Neural progenitor cell (in vitro differentiated cells): ENCODE measurements around the gene RPTOR. TPM values are rescaled to one million over a fixed set of nuclear protein-coding genes. Genes with fewer than 3 reads are reported as not detected.
A peak's percentile ranks its signal among the peaks of the same experiment; 100 is the strongest.

ENCODE experiments used
- DNase-seq: peaks from one replicate; pipeline ENCODE4 v3.0.0-alpha.2; 2016; ENCODE audit warnings: low spot score
- H2AFZ ChIP-seq: fragments of 200-600 bp; sonication (generic); replicated peaks from 2 replicates; pipeline ENCODE4 v1.6.1; 2016; ENCODE audit warnings: antibody characterized with exemption
- H3F3A ChIP-seq: fragments of 200-600 bp; sonication (generic); 2 replicates; pipeline ENCODE4 v1.6.1; 2016; ENCODE audit warnings: antibody characterized with exemption, low read depth
- H3K27ac ChIP-seq: fragments of 200-600 bp; sonication (generic); 2 replicates; pipeline ENCODE4 v1.5.1; 2016; ENCODE audit warnings: mild to moderate bottlenecking
- H3K27me3 ChIP-seq: fragments of 200-600 bp; sonication (generic); 2 replicates; pipeline ENCODE4 v1.6.1; 2016; ENCODE audit warnings: mild to moderate bottlenecking, moderate library complexity
- H3K36me3 ChIP-seq: fragments of 200-600 bp; sonication (generic); 2 replicates; pipeline ENCODE4 v1.5.1; 2016
- H3K4me1 ChIP-seq: fragments of 200-600 bp; sonication (generic); 2 replicates; pipeline ENCODE4 v1.6.1; 2016; ENCODE audit warnings: mixed run types
- H3K4me2 ChIP-seq: fragments of 200-600 bp; sonication (generic); 2 replicates; pipeline ENCODE4 v1.6.1; 2016
- H3K4me3 ChIP-seq: fragments of 200-600 bp; sonication (generic); 2 replicates; pipeline ENCODE4 v1.5.1; 2016
- H3K79me2 ChIP-seq: fragments of 200-600 bp; sonication (generic); 2 replicates; pipeline ENCODE4 v1.6.1; 2016; ENCODE audit warnings: low read depth
- H3K9ac ChIP-seq: fragments of 200-600 bp; sonication (generic); 2 replicates; pipeline ENCODE4 v1.6.1; 2016
- H3K9me3 ChIP-seq: fragments of 200-600 bp; sonication (generic); 2 replicates; pipeline ENCODE4 v1.5.1; 2016; ENCODE audit warnings: low read depth
- H4K20me1 ChIP-seq: fragments of 200-600 bp; sonication (generic); 2 replicates; pipeline ENCODE4 v1.6.1; 2016; ENCODE audit warnings: low read depth
- H3K27ac Mint-ChIP-seq: 3 replicates; pipeline ENCODE4 v1.8.0; 2021; ENCODE audit warnings: mixed read lengths
- H3K27me3 Mint-ChIP-seq: 2 replicates; pipeline ENCODE4 v1.8.0; 2022; ENCODE audit warnings: low read depth, mild to moderate bottlenecking, inconsistent platforms, moderate library complexity, mixed read lengths; ENCODE audit not compliant: insufficient read depth
- H3K36me3 Mint-ChIP-seq: 3 replicates; pipeline ENCODE4 v1.8.0; 2021; ENCODE audit warnings: mixed read lengths
- H3K4me1 Mint-ChIP-seq: 3 replicates; pipeline ENCODE4 v1.8.0; 2021; ENCODE audit warnings: mixed read lengths
- H3K4me3 Mint-ChIP-seq: 3 replicates; pipeline ENCODE4 v1.8.0; 2021; ENCODE audit warnings: mild to moderate bottlenecking, moderate library complexity, mixed read lengths
- H3K9me3 Mint-ChIP-seq: 3 replicates; pipeline ENCODE4 v1.8.0; 2020; ENCODE audit warnings: mixed read lengths
- EZH2 ChIP-seq: fragments of 200-600 bp; sonication (generic); IDR thresholded peaks from 2 replicates; pipeline ENCODE4 v1.6.1; 2017; ENCODE audit warnings: antibody characterized with exemption, mild to moderate bottlenecking, moderate library complexity
- EZH2phosphoT487 ChIP-seq: fragments of 200-600 bp; sonication (generic); IDR thresholded peaks from 2 replicates; pipeline ENCODE4 v1.6.1; 2017; ENCODE audit warnings: antibody characterized with exemption
- total RNA-seq: library from RNA; depleted of rRNA; stranded (reverse); fragments of >200 nt; gene quantifications from 2 replicates; pipeline ENCODE4 v1.2.3, GENCODE V29; 2015; ENCODE audit warnings: low replicate concordance
- TF ChIP-seq, protein P1 (sequence below): fragments of 200-600 bp; sonication (generic); IDR thresholded peaks from 2 replicates; pipeline ENCODE4 v1.5.1; 2017; ENCODE audit warnings: antibody characterized with exemption, mild to moderate bottlenecking

Gene RPTOR
- total RNA-seq, 1 donor from 2014 or later = 7.4 TPM

DNA sequence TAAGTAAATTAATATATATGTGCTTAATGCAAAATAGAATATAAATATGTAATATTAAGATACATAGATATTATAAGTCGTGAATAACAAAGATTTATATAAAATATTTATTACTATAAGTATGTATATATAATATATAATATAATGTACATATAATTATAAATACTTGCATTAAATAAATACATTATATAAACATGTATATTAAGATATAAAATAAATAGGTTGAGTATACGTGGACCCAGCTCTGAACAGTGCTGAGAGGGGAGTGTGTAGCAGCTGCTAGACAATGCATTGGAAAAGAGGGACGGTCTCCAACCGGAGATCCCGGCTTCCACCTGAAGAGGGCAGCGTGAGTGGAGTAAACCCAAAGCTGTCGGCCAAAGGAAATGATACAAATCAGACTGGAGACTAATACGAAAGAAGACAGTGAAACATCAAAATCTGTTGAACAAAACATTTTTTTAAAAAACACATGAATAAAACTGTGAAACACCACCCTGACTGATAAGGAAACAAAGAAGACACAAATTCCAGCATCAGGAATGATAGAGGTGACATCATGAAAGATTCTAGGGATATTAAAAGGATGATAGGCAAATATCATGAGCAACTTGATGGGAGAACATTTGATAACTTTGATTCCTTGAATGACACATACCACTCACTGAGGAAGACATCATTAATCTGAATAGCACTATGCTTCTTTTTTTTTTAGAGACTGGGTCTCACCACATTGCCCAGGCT lies 321.6 kb downstream of the RPTOR start:
- peak; percentile 76 for DNase-seq
- no peak overlapping the region for H3K4me3 ChIP-seq

DNA sequence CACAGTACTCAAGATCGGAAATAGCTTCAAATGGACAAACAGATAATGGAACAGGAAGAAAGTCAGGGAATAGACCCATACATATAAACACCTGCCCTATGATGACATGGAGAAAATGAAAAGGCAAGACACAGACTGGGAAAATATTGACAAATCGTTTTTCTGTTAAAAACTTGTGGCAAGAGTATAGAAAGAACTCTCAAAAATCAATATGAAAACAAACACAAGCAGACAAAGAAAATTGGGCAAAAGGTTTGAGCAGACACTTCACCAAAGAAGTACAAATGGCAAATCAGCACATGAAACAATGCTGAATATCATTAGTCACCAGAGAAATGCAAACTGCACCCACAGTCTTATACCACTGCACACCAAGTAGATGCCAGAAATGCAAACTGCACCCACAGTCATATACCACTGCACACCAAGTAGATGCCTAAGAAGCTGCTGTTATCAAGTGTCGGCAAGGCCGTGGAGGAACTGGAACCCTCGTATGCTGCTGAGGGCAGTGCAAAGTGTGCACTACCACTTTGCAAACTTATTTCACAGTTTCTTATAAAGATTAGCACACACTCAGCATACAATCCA lies 323.5 kb downstream of the RPTOR start:
- Histone ChIP-seq H3K9ac (no peak overlapping the region), H3K9me3 (no peaks in the 10 kb centered on the region), H4K20me1 (peaks cover 10% of the 10 kb centered on the region), H3K4me1 (peaks cover 12% of the 10 kb centered on the region), H2AFZ (no peak overlapping the region), H3K27me3 (no peaks in the 10 kb centered on the region), H3K36me3 (no peaks in the 10 kb centered on the region), H3K27ac (no peak overlapping the region), H3K4me3 (no peak overlapping the region), H3K4me2 (no peak overlapping the region), H3F3A (peaks cover 3% of the 10 kb centered on the region), H3K79me2 (no peaks in the 10 kb centered on the region)
- no peak for DNase-seq
- Mint-ChIP-seq H3K27me3 (peaks cover 4% of the 10 kb centered on the region), H3K27ac (no peak overlapping the region), H3K9me3 (peaks cover 3% of the 10 kb centered on the region), H3K4me3 (no peak overlapping the region), H3K4me1 (peaks cover 23% of the 10 kb centered on the region), H3K36me3 (peaks cover 13% of the 10 kb centered on the region)
- no peak for TF ChIP-seq EZH2phosphoT487
- TF ChIP-seq, protein P1, sequence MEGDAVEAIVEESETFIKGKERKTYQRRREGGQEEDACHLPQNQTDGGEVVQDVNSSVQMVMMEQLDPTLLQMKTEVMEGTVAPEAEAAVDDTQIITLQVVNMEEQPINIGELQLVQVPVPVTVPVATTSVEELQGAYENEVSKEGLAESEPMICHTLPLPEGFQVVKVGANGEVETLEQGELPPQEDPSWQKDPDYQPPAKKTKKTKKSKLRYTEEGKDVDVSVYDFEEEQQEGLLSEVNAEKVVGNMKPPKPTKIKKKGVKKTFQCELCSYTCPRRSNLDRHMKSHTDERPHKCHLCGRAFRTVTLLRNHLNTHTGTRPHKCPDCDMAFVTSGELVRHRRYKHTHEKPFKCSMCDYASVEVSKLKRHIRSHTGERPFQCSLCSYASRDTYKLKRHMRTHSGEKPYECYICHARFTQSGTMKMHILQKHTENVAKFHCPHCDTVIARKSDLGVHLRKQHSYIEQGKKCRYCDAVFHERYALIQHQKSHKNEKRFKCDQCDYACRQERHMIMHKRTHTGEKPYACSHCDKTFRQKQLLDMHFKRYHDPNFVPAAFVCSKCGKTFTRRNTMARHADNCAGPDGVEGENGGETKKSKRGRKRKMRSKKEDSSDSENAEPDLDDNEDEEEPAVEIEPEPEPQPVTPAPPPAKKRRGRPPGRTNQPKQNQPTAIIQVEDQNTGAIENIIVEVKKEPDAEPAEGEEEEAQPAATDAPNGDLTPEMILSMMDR = no peak
- no peak for TF ChIP-seq EZH2

More for the DNA sequence above, 321.6 kb downstream of the RPTOR start:
- Histone ChIP-seq H3K9ac (no peak overlapping the region), H3K27me3 (no peaks in the 10 kb centered on the region), H3F3A (peaks cover 6% of the 10 kb centered on the region), H3K4me2 (no peak overlapping the region), H4K20me1 (no peaks in the 10 kb centered on the region), H3K9me3 (no peaks in the 10 kb centered on the region), H3K4me1 (no peaks in the 10 kb centered on the region), H2AFZ (no peak overlapping the region), H3K27ac (no peak overlapping the region), H3K36me3 (no peaks in the 10 kb centered on the region), H3K79me2 (no peaks in the 10 kb centered on the region)
- Mint-ChIP-seq H3K4me3 (no peak overlapping the region), H3K9me3 (peaks cover 4% of the 10 kb centered on the region), H3K27ac (no peak overlapping the region), H3K4me1 (peaks cover 18% of the 10 kb centered on the region), H3K27me3 (peaks cover 4% of the 10 kb centered on the region), H3K36me3 (peaks cover 15% of the 10 kb centered on the region)
- no peak for TF ChIP-seq EZH2phosphoT487
- TF ChIP-seq EZH2 = no peak
- TF ChIP-seq, protein P1 = peak; percentile 77

DNA sequence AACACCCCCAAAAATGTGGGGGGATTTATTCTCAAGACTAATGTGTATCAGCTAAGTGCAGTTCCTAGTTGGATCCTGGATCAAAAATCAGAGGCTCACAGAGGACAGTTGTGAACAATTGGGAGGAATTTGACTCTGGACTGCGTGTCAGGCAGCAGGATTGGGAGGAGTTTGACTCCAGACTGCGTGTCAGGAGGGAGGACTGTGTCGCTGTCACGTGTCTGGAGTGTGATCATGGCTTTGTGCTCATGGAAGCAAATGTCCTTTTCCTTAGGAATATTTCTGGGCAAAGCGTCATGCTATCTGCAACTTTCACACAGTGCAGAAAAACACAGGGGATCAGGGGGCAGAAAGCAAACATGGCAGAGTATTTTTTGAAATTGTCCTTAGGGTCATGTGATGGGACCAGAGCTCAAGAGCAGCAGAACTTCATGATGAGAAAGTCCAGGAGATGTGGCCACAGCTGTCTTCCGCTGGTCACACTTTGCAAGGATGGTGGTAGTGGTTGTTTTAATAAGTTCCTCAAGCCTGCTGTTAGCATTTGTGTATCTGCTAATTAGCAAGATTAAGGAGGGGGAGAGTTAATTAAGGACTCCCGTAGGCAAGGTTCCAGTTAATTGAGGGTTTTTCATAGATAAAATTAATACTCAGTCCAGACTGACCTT lies 325.0 kb downstream of the RPTOR start:
- Mint-ChIP-seq H3K4me3 (no peak overlapping the region), H3K36me3 (peaks cover 5% of the 10 kb centered on the region), H3K27me3 (peaks cover 6% of the 10 kb centered on the region), H3K9me3 (no peaks in the 10 kb centered on the region), H3K4me1 (peaks cover 38% of the 10 kb centered on the region), H3K27ac (no peak overlapping the region)
- no peaks in the 10 kb centered on the region for H3K9me3 ChIP-seq
- H2AFZ ChIP-seq = no peak overlapping the region
- peaks cover 13% of the 10 kb centered on the region for H3F3A ChIP-seq
- H3K4me3 ChIP-seq = no peak overlapping the region
- no peak for DNase-seq
- H3K4me2 ChIP-seq = no peak overlapping the region
- peaks cover 12% of the 10 kb centered on the region for H4K20me1 ChIP-seq
- no peaks in the 10 kb centered on the region for H3K27me3 ChIP-seq
- H3K36me3 ChIP-seq = no peaks in the 10 kb centered on the region
- H3K27ac ChIP-seq = no peak overlapping the region
- TF ChIP-seq EZH2phosphoT487 = no peak
- TF ChIP-seq EZH2 = no peak
- TF ChIP-seq, protein P1 = no peak
- H3K79me2 ChIP-seq = no peaks in the 10 kb centered on the region
- no peak overlapping the region for H3K9ac ChIP-seq
- H3K4me1 ChIP-seq = peaks cover 22% of the 10 kb centered on the region
